NCI-H748 (cell line): ENCODE data around the gene PMP22.

Source experiments
- DNase-seq: peaks from one replicate; lab custom pipeline; 2025; ENCODE audit not compliant: unreplicated experiment; lab: John Stamatoyannopoulos, UW

The PMP22 gene

DNA sequence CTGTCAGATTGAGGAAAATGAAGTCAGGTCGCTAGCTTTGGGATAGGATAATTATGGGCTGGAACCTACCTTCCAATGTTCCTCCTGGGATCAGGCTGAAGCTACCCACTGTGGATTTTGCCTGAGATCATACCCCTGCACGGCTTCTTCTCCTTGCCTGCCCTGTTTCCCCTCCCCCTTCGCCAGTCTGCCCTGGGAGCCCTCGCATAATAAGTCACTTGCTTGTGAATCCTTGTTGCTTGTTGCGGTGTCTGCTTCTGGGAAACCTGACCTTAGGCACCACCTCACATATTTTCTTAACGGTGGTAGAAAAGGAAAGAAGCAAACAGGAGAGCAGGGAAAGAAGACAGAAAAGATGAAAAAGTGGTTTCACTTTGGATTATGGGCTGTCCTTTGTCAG is 13.3 kb upstream of the PMP22 start:
- DNase-seq = no peak

DNA sequence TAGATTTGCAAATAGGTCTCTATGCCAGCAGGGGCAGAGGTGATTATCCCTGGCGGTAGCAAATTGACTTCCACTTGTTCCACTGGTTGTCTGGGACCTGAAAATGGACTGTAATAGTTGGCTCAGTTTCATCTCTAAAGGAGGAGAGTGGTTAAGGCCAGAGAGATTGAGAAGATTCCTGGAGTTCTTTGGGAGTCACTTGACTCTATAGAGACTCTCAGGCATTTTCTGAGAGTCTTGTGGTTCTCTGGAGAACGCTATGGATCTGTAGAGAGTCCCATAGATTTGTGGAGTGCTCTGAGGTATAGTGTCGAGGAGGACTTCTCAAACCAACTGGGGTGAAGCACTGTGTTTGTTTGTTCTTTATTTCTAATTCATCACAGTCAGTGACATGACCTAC is 8.9 kb upstream of the PMP22 start:
- DNase-seq = no peak

DNA sequence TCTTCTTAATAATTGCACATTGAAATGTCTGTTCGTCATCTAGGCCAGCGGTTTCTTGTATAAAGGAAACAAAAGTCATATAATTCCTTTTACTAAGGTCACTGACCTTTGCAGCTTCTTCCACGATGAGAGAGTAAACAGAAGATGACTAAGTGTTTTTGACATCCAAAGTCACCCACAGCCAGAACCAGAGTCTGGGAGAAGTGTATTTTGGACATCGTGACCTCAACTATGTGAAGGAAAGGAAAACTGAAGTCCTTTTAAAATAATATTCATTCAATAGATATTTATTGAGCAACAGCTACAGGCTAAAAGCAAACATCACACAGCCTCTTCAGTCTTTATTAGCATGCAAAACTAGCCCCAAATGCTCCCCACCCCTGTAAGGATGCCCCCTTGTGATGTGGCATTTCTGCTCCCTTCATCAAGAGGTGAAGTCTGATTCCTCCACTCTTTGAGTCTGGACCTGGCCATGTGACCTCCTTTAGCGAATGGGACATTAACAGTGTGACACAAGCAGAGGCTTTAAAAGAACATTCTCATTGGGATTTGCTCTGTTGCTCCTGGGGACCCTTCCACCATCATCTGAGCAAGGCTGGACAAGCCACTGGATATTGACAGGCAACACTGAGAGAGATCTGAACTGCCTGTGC is 8.1 kb upstream of the PMP22 start:
- no peak for DNase-seq

DNA sequence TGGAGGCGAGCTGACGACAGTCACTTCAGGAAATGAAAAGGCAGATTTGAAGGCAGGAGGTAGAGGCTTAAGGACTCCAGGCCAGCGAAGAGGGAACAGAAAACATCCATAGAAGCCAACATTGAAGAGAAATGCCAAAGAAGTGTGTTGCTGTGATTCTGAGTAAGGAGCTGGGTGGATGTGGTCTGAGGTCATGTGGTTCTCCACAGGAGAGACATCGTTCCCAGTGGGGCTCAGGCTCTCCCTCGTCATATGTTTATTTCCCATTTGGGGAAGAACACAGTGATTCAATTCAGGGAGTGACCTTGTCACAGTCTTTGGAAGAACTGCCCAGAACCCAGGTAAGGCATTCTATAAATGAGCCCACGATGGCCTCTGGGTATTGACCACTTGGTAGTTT is 6.6 kb upstream of the PMP22 start:
- no peak for DNase-seq

DNA sequence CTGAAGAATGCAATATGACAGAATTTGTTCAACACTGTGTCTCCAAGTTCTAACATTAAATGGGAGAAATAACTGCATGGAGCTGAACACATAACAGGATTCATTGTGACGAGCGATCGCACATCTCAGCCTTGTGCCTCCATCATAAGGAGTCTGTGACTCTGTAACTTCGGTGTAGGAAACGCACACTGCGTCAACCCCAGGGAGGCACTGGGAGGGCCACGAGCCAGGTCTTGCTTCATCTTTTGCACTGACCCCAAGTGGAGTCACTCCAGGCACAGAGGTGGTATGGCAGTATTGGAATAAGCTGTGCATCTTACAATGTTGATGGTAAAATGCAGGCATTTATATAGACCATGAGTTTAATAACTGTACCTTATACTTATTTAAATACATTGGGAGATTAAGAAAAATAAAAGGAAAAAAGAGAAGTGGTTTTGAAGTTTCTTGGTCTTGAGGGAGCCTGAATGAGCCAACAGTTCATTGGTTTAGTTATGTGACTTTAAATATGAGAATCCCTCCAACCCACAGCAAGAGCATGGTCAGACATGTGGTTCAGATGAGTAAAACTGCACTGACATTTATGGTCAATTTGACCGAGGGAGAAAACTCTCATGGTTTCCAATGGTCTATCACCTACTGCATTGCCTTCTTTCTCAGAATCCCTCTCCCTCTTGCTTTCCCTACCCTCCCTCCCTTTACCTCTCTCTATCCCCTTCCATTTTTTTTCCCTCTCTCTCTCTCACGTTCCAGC is 5.7 kb upstream of the PMP22 start:
- no peak for DNase-seq

DNA sequence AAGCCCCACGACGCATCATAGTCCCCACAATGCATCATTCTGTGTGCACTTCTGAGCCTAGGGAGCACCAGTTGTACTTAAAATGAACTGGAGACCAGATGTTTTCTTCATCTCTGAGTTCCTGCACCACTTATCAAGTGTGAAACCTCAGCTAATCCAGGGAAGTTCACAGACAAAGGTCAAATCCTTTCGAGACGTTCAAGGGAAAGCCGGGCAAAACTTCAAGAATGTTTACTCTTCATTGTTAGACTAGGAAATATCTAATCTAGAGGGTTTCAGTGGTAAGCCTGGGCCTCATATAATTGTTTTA is 4.6 kb upstream of the PMP22 start:
- DNase-seq = no peak

DNA sequence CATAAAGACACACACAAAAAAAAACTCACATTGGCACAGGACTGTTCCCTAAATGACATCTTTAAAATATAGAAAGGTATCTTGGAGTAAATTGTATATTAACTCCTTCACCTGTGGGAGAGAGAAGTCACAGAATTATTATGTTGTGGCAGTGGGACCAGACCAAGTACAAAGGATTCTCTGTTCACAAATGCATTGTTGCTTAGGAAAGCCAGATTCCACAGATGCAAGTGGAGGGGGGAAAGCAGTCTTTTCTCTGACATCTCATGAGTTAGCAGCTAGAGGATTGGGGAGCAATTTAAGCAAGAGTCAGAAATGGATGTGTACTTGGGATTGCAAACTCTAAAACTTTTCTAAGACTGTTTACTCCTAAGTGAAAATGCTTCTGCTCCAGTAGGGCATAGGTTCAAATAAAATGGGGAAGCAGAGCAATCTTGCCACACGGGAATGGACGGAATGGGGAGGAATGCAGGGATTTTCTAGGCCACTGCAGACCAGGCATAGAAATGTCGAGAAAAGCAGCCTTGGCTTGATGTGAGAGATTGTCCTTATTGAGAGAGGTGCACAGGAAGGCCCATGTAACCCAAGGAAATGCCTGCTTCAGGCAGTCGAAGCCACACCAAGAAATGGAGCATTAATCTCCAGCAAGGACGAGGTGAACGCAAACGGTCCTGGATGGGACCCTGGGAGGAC is 4.1 kb upstream of the PMP22 start:
- DNase-seq = no peak

DNA sequence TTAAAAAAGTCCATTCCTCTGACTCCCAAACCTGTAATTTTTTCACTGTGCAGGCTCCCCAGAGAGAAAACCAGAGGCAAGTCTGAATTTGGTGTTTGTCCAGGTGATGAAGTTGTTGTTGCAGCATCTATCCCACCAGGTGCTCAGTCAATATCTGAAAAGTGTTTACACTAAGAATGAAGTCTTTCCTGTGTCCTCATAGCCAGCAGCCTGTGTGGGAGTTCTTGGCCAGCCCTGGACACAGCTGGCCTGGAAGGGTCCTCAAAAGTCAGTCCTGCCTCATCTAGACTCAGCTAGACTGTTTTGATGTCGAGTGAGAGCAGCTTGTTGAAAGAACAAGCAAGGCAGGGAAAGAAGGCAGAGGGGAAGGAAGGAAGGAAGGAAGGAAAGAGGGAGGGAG is 3.3 kb upstream of the PMP22 start:
- no peak for DNase-seq

DNA sequence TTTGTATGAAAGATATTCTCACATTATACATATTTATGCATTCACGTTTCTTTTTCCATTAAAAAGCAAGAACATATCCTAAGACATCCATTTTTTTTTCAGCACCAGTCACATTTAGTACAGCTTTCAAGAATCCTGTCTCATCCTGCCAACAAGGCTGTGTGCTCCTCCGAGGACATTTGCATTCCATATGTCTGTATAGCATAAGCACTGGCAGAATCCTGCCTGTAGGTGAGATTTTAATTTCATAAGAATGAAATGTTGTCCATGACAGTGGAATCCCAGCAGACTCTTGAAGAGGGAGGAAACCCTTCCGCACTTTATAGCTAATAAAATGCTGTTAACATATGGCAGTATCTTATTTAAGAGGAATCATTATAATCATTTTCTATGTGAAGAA is 2.9 kb upstream of the PMP22 start:
- DNase-seq = no peak

DNA sequence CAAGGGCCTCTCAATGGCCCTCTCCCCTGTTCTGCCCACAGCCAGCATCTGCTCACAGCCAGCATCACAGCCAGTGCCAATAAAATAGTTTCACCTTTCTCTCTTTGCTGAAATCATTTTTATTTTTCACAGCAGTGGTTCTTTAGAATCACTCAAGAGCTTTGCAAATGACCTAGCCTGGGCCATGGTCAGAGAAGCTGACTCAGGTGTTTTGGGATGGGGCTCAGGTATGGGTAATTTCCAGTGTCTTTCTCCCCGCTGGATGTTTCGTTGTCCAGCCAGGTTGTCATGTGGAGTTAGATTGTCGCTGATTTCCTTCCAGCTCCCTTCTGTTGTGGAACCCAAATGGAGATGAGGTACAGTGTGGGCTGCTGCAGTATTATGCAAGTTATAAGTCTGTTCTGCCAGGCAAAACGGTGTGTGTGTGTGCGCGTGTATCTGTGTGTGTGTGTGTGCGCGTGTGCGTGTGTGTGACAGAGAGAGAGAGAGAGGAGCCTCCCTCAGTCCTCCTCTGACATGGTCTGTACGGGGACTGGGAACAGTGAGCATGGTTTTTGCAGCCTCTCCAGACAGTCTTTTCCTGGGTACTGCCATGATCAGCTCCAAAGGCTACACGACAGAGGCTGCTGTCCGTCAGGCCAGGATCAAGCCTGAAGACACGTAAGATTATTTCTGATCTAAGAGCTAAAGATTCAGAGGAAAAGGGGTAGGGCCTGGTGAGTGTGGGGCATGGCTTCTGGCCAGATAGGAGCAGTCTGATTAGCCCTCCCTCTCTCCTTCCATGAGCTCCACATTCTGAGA is 1.4 kb upstream of the PMP22 start:
- DNase-seq = no peak

DNA sequence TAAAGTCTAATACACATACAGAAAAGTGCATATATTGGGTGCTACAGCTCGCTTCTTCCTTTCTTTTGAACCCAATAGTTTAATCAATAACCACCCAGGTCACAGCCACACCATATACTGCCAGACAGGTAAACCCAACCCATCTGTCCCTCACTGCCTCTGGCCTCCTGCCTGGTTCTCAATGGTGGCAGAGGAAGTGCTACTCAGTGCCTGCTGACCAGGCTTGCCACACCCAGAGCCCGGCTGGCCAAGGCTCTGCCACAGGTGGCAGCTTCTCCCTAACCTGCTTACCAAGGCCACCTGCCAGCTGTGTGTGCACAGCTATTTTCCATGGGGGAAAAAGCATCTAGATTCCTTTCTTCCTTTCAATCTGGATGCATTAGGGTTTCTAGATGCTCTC is 584 bp downstream of the PMP22 start:
- no peak for DNase-seq

DNA sequence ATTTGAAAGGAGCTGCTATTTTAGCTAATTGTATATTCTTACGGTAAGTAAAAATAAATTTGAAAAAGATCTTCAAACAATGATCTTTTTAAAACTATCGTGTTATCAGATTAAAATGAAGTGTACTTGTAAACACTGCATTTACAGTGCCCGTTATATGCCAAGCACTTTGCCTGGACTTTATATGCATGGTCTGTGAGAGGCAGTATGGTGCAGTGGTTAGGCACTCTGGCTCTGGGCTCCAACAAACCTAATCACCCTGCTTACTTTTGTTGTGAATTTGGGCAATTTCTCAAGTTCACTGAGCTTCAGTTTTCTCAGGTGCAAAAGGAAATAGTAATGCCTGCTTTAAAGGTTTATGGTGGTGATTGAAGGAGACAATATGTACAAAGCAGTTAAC is 1.4 kb downstream of the PMP22 start:
- DNase-seq = no peak

DNA sequence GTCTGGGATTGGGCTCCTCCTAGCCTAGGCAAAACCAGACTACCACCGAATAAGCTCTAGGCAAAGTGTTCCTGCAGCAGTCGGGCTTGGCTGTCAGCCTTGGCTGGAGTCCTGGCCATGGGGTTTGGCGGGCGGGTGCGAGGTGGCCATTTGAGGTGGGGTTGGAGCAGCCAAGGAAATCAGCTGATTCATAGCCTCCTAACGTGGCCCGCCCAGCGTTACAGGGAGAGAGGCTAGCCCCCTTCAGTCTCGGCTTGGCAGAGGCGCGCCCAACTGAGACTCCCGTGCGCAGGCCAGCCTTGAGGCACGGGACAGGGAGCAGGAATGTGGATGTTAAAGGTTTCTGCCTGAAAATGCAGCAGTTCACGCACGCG is 1.9 kb downstream of the PMP22 start:
- DNase-seq = no peak

DNA sequence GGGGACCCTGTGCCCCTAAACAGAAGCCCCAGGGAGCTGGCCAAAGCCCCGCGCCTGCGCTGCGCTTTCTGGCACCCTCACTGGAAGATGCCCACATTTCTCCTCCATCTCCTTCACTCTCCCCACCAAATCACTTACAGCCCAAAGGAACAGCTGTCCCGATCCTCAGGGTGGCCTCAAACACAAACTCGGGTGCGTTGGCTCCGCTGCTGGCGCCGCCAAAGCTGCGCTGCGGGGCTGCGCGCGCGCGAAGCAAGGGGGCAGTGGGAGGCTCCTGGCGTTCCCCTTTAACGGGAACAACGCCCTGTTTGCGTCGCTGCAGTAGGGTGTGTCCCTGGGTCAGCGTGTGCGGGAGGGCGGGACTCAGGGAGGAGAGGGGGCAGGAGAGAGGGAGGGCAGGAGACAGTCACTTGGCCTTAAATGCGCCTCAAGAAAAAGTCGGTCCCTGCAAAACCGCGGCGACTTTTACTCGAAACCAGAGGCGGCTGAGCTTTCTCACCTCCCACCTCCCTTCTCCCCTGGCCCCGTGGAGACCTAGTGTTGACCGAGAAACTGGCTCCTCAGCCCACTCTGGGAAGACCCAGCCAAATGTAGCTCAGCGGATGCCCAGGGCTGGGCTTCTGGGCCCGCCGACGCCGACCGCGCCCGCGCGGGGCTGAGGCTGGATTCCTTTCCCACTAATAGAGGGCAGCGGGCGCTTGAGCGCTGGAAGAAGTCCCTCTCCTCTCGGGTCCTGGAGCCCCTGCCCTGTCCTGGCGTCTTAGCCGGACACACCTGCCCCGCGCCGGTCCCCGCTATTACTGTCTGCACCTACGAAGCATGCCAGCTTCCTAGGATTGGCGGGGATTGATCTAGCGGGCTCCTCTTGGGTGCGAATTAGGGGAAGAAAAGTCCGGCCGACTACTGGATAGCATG is 2.6 kb downstream of the PMP22 start:
- peak; percentile 45 for DNase-seq

DNA sequence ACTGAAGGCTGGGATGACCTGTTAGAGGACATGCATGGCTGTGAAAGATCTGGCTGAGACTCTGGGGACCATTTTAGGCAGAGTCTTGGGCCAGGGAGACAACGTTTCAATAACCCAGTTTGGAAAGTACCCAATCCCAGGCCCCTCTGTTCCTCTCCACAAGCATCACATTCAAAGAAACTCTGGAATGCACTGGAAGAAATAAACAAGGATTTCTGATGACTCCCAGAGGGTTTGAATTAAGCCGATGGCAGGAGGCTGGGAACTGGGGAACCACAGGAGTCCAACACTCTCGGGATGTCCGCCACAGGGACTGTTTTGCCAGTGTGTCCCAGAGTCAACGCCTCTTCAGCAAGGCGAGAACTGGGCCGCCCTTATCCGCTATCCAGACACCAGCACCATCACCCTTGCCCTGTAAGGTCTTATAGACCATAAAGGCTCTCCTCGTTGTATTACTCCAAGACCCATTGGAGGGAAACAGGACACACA is 3.3 kb downstream of the PMP22 start:
- no peak for DNase-seq

DNA sequence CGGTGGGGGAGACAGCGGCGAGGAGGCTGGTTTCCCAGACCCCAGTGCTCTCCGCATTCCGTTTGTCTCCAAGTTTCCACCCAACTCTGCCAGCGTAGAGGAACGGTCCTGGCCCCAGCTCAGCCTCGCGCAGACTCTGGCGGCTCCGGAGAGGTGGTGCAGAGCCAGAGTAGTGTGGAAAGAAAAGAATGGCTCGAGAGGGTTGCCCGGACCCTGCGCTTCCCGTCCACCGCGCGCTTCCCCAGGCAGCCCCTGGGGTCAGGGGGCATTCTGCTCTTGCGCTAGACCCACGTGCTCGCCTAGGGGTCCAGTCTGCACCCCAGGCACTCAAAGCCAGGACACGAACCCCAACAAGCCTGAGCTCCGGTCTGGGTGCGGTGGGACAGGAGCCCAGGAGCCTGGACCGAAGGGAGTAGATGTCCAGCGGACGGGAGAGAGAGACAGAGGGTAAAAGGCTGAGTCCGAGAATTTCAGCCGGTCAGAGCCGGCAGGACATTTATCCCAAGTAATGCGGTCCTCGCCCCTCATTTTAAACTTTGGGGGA is 3.8 kb downstream of the PMP22 start:
- no peak for DNase-seq

DNA sequence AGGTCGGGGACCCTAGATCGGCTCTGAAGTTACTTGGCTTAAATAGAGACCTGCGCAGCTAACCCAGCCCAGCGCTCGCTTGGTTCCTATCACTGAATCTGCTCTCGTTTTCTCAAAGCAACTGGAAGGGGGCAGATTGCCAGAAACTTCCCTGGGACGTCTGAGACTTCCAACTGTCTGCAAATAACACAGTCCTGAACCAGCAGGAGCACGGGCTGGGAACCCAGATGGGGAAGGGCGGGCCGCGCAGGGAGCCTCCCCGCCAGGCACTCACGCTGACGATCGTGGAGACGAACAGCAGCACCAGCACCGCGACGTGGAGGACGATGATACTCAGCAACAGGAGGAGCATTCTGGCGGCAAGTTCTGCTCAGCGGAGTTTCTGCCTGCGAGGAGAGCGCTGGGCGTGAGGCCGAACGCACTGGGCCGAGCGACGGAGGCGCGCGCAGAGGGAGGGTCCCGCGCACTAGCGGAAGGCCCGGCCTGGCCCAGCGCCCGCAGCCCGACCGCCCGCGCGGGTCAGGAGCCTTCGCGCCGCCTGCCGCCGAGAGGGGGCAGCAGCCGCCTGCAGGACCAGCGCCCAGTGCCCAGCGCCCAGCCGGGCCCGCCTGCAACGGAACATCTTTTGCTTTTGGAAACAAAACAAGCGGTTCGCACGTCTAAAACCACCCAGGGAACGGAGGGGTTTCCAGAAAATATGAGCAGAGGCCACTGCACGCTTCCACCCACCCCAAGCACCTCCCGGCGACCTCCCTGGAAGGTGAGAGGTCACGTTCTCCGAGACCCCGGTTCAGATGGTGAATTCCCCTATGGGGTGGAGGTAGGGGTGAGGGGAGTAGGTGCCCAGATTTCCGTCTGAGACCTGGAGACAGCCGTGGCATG is 4.5 kb downstream of the PMP22 start:
- DNase-seq = peak; percentile 63

DNA sequence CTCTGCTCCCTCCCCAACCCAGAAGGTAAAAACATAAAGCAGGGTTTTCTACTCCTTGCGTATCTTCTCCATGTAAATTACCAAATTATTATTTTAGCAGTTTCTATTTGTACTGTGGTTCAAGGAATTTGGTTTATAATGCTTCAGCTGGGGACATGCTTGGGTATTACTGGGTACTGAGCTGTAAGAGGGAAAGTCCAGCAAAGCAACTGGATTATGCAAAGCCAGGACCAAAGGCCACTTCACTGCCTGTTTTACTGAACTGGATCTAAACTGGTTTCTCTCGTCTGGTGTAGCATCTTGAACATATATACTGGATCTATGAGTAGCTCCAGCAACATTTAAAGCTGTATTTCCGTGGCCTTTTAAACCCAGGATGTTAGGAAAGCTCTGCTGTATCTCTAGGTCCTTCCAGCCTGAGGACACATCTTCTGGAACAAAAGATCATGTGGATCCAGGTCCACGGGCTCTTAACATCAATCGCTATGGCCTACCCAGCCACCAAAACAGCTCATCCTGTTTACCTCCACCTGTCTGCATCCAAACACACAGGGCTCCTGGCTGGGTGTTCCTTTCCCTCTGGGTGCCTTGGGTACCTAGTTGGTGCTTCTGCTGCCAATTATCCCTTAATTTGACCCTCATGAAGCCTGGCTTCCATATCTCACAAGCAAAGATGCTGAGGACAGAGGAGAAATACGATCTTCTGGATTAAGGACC is 7.2 kb downstream of the PMP22 start:
- DNase-seq = no peak
